GM12878 (cell line): ENCODE data around the gene STBD1. TPM values are rescaled to one million over a fixed set of nuclear protein-coding genes. Genes with fewer than 3 reads are reported as not detected.

ENCODE experiments used
- ATAC-seq: fragments of 200-7000 bp; cut with Tn5 transposase; 3 replicates; pipeline ENCODE4 v1.9.1; 2020; ENCODE audit warnings: mild to moderate bottlenecking, moderate library complexity
- BruUV-seq: library from RNA; stranded (reverse); fragments of 400-500 nt; replicated peaks from 2 replicates; lab custom pipeline; 2021; lab: Mats Ljungman, UMichigan
- CTCF ChIA-PET: fragments of 300-600 bp; sonication (Branson Sonifier 250); formaldehyde crosslinking; extraction: SDS; loops from one replicate; lab custom pipeline; 2021; ENCODE audit warnings: inconsistent platforms; lab: Yijun Ruan, JAX
- POLR2A ChIA-PET: fragments of 350-600 bp; formaldehyde crosslinking; extraction: SDS; loops from one replicate; lab custom pipeline; 2021; ENCODE audit warnings: inconsistent platforms; lab: Charles Lee
- RAD21 ChIA-PET: fragments of 300-600 bp; sonication (Branson Sonifier 250); formaldehyde crosslinking; loops from one replicate; lab custom pipeline; 2023; ENCODE audit warnings: antibody characterized with exemption; ENCODE audit not compliant: unreplicated experiment; lab: Charles Lee
- SMC1A ChIA-PET: fragments of 300-600 bp; sonication (Branson Sonifier 250); formaldehyde crosslinking; loops from one replicate; lab custom pipeline; 2023; ENCODE audit not compliant: unreplicated experiment, uncharacterized antibody; lab: Charles Lee
- DNase-seq: peaks from one replicate; pipeline ENCODE4 v3.0.0-alpha.2; 2011; ENCODE audit warnings: low read depth, low spot score
- FAIRE-seq: peaks from 3 replicates; lab custom pipeline; 2011; peaks lifted over from hg19 to GRCh38; lab: Jason Lieb, UNC
- H2AFZ ChIP-seq: 2 replicates; pipeline ENCODE4 v1.6.0; 2011; ENCODE audit warnings: low read depth, low read length, control low read depth; ENCODE audit not compliant: control insufficient read depth
- H3K27ac ChIP-seq: 2 replicates; pipeline ENCODE4 v1.5.1; 2011; ENCODE audit warnings: control low read depth; ENCODE audit not compliant: control insufficient read depth, insufficient read depth
- H3K27me3 ChIP-seq, 2 experiments: replicated peaks in 1 of 2; 2 replicates each; pipeline versions ENCODE4 v1.6.0 to v1.6.1; 2011; ENCODE audit warnings: low read length in 1 of 2; ENCODE audit not compliant: control insufficient read depth in 2 of 2, insufficient read depth in 2 of 2
- H3K36me3 ChIP-seq, 2 experiments: 2 replicates each; pipeline ENCODE4 v1.5.1; 2011; ENCODE audit warnings: low read length in 1 of 2; ENCODE audit not compliant: control insufficient read depth in 2 of 2, insufficient read depth in 2 of 2
- H3K4me1 ChIP-seq: 2 replicates; pipeline ENCODE4 v1.6.1; 2011; ENCODE audit warnings: mild to moderate bottlenecking, low read length, moderate library complexity, mixed read lengths; ENCODE audit not compliant: control insufficient read depth, insufficient read depth
- H3K4me2 ChIP-seq: 2 replicates; pipeline ENCODE4 v1.6.0; 2011; ENCODE audit warnings: control low read depth; ENCODE audit not compliant: control insufficient read depth, insufficient read depth
- H3K4me3 ChIP-seq: fragments of 200-600 bp; sonication (generic); 2 replicates; pipeline ENCODE4 v1.5.1; 2016
- H3K79me2 ChIP-seq: 2 replicates; pipeline ENCODE4 v1.6.0; 2011; ENCODE audit warnings: low read length; ENCODE audit not compliant: control insufficient read depth, insufficient read depth
- H3K9ac ChIP-seq: 2 replicates; pipeline ENCODE4 v1.8.0; 2011; ENCODE audit warnings: low read length, control low read depth, mixed read lengths; ENCODE audit not compliant: control insufficient read depth, insufficient read depth
- H3K9me3 ChIP-seq: replicated peaks from 3 replicates; pipeline ENCODE4 v1.5.1; 2011; ENCODE audit warnings: mild to moderate bottlenecking, low read length; ENCODE audit not compliant: control insufficient read depth, insufficient read depth
- H4K20me1 ChIP-seq: 2 replicates; pipeline ENCODE4 v1.6.0; 2011; ENCODE audit not compliant: control insufficient read depth, insufficient read depth
- ATF7 ChIP-seq: fragments of 450-650 bp; IDR thresholded peaks from 2 replicates; pipeline ENCODE4 v1.6.1; 2016; ENCODE audit warnings: low read depth, mild to moderate bottlenecking
- BRCA1 ChIP-seq: IDR thresholded peaks from 2 replicates; pipeline ENCODE4 v1.6.1; 2011; ENCODE audit warnings: low read depth, low read length, improper control_type of control experiment
- CBX3 ChIP-seq: fragments of 200-600 bp; sonication (generic); IDR thresholded peaks from 2 replicates; pipeline ENCODE4 v1.6.1; 2016; ENCODE audit warnings: low read depth, borderline replicate concordance
- EGR1 ChIP-seq, 2 experiments: IDR thresholded peaks; 1 replicate in 1 of 2; 2 replicates in 1 of 2; pipeline ENCODE4 v1.6.1; 2011 to 2012; ENCODE audit warnings: low read depth in 2 of 2, low read length in 2 of 2, borderline replicate concordance in 1 of 2, mild to moderate bottlenecking in 1 of 2, moderate library complexity in 1 of 2
- HCFC1 ChIP-seq: fragments of 150-350 bp; IDR thresholded peaks from 2 replicates; pipeline ENCODE4 v1.6.1; 2014; ENCODE audit warnings: low read length
- HDAC6 ChIP-seq: fragments of 200-600 bp; sonication (generic); IDR thresholded peaks from one replicate; pipeline ENCODE4 v1.8.0; 2017; ENCODE audit warnings: antibody characterized with exemption; ENCODE audit not compliant: unreplicated experiment
- PRDM15 ChIP-seq: fragments of 450-650 bp; formaldehyde crosslinking; IDR thresholded peaks from 2 replicates; pipeline ENCODE4 v1.4.0; 2020; ENCODE audit warnings: mild to moderate bottlenecking, moderate library complexity
- RAD51 ChIP-seq: fragments of 450-650 bp; IDR thresholded peaks from 2 replicates; pipeline ENCODE4 v1.6.1; 2016; ENCODE audit warnings: moderate library complexity, mild to moderate bottlenecking, inconsistent platforms
- RUNX3 ChIP-seq: IDR thresholded peaks from 2 replicates; pipeline ENCODE4 v1.6.1; 2012; ENCODE audit warnings: low read length, inconsistent platforms
- SMARCA5 ChIP-seq: fragments of 450-650 bp; IDR thresholded peaks from 2 replicates; pipeline ENCODE4 v1.6.1; 2017; ENCODE audit warnings: mild to moderate bottlenecking
- YBX1 ChIP-seq: fragments of 450-650 bp; IDR thresholded peaks from 2 replicates; pipeline ENCODE4 v1.6.1; 2016; ENCODE audit warnings: antibody characterized with exemption
- ZBTB4 ChIP-seq: fragments of 450-650 bp; formaldehyde crosslinking; IDR thresholded peaks from 2 replicates; pipeline ENCODE4 v1.4.0; 2022; ENCODE audit warnings: mild to moderate bottlenecking, moderate library complexity
- ZNF207 ChIP-seq: fragments of 450-650 bp; IDR thresholded peaks from 2 replicates; pipeline ENCODE4 v1.6.1; 2014; ENCODE audit warnings: antibody characterized with exemption, mild to moderate bottlenecking, borderline replicate concordance
- WGBS: methylation state at CpG from one replicate; pipeline ENCODE4 v1.1.6; 2016; ENCODE audit warnings: low lambda C conversion rate; ENCODE audit not compliant: insufficient replicate concordance, insufficient coverage; ENCODE audit errors: missing lambda C conversion rate; 5-methylcytosine and 5-hydroxymethylcytosine counted together
- in situ Hi-C: fragments of 300-500 bp; cut with MboI; formaldehyde crosslinking; loops from 9 replicates; pipeline ENCODE4 v1.14.3; 2018; ENCODE audit warnings: mixed read lengths
- intact Hi-C: fragments of 100-400 bp; cut with micrococcal nuclease; formaldehyde crosslinking; loops from one replicate; pipeline ENCODE4 v1.14.2; 2022; ENCODE audit not compliant: unreplicated experiment
- polyA plus RNA-seq, 11 experiments: library from polyadenylated mRNA; depleted of rRNA in 4 of 11; unstranded in 6 of 11; stranded (reverse) in 5 of 11; fragments of >200 nt; fragmentation: Nextera tagmentation in 4 of 11; fragmentation: Illumina TruSeq in 1 of 11; extraction: Ambion mirVana in 4 of 11; extraction: Trizol in 1 of 11; gene quantifications; 1 replicate in 1 of 11; 2 replicates in 10 of 11; pipeline versions ENCODE4 v1.2.1 to v1.2.3, GENCODE V29; 2011 to 2016; ENCODE audit warnings: inconsistent platforms in 2 of 11, missing spikeins in 2 of 11, low read depth in 1 of 11
- total RNA-seq, 4 experiments: library from RNA; depleted of rRNA in 3 of 4; stranded (reverse); fragments of >200 nt in 3 of 4; fragmentation: Illumina TruSeq in 1 of 4; extraction: Trizol in 1 of 4; gene quantifications; 2 replicates each; pipeline versions ENCODE4 v1.2.1 to v1.2.3, GENCODE V29; 2013 to 2021

Gene STBD1
- total and polyA plus RNA-seq, 10 of the 15 experiments (the other 5 are each of a cell fraction or from before 2014, with no cell fraction given) = 0.04 to 0.10 (median 0.05) TPM; not detected in 7

GRCh38 chr4:76272999-76273398 is 33.5 kb upstream of the STBD1 start:
- H4K20me1 ChIP-seq = no peaks in the 10 kb centered on the region
- no peaks in the 10 kb centered on the region for H3K9me3 ChIP-seq
- in situ Hi-C loops = no loop called here
- peaks cover 0 to 10% of the 10 kb centered on the region in 2 experiments; a peak in 2 of 4 replicates for H3K27me3 ChIP-seq
- no peaks in the 10 kb centered on the region for H3K79me2 ChIP-seq
- no peak overlapping the region for H3K27ac ChIP-seq
- intact Hi-C loops = no loop called here
- SMC1A ChIA-PET = no interaction called here
- H2AFZ ChIP-seq = no peak overlapping the region
- H3K4me1 ChIP-seq = no peaks in the 10 kb centered on the region
- H3K4me3 ChIP-seq = no peak overlapping the region
- 11% methylated on average over 5 of the region's 5 CpGs for WGBS
- no TSS peak for BruUV-seq
- TF ChIP-seq CBX3 = no peak
- no peak for TF ChIP-seq BRCA1
- TF ChIP-seq ZBTB4 = no peak
- TF ChIP-seq HDAC6 = no peak
- TF ChIP-seq PRDM15 (CRISPR knock-in tag) = no peak
- TF ChIP-seq RAD51 = no peak
- no peak for TF ChIP-seq RUNX3
- TF ChIP-seq SMARCA5 = no peak
- TF ChIP-seq YBX1 = no peak
- TF ChIP-seq ZNF207 = no peak
- no peak for TF ChIP-seq ATF7
- no peak for TF ChIP-seq EGR1 (IDR thresholded peaks at IDR 0.05; ENCODE audit: borderline replicate concordance in 1 of 2, low read depth in 2 of 2, low read length in 2 of 2)
- no peak for TF ChIP-seq HCFC1
- TF ChIP-seq, all 136 proteins: peak for 0
- CTCF ChIA-PET = no interaction called here
- FAIRE-seq = no peak
- Histone ChIP-seq H3K36me3 (no peaks in the 10 kb centered on the region), H3K9ac (no peak overlapping the region), H3K4me2 (no peak overlapping the region)
- ATAC-seq = no peak
- no peak for DNase-seq
- RAD21 ChIA-PET = no interaction called here
- POLR2A ChIA-PET = no interaction called here
